ENCODE measurements around the gene METRNL.

GRCh38 chr17:83071966-83072562, 7.3 kb upstream of the METRNL start:
- no peak for TF ChIP-seq CTCF (IDR thresholded peaks at IDR 0.05; ENCODE audit: low read depth, low read length, poor library complexity, severe bottlenecking)
- TF ChIP-seq EZH2phosphoT487 (IDR thresholded peaks at IDR 0.05; ENCODE audit: borderline replicate concordance, low read length) = no peak
